ENCODE results near the gene CHMP2A. TPM values are rescaled to one million over a fixed set of nuclear protein-coding genes. Genes with fewer than 3 reads are reported as not detected.

Gene CHMP2A
- total and polyA plus RNA-seq, 2 of the 13 experiments (the other 11 are each of a cell fraction or from before 2014, with no cell fraction given): 49.7 to 55.0 TPM

GRCh38 chr19:58559275-58560006 lies 4.5 kb upstream of the CHMP2A start (continued):
- TF ChIP-seq ZNF280B (CRISPR knock-in tag; IDR thresholded peaks at IDR 0.05; ENCODE audit: borderline replicate concordance) (peak; percentile 96), PHF20 (CRISPR knock-in tag; IDR thresholded peaks at IDR 0.05) (peak; percentile 73), ZNF572 (CRISPR knock-in tag; IDR thresholded peaks at IDR 0.05) (peak; percentile 89; the same call in 1 of the 2 replicates), ZKSCAN8 (CRISPR knock-in tag; IDR thresholded peaks at IDR 0.05; ENCODE audit: borderline replicate concordance) (0 out of 2 replicates have a peak, but pooled peaks have one; percentile 22), ZFX (CRISPR knock-in tag; IDR thresholded peaks at IDR 0.05; ENCODE audit: low read depth) (peak; percentile 89), DPF2 (CRISPR knock-in tag; IDR thresholded peaks at IDR 0.05; ENCODE audit: borderline replicate concordance, low read depth) (no peak; the same call in 1 of the 2 replicates), ZNF30 (CRISPR knock-in tag; IDR thresholded peaks at IDR 0.05) (0 out of 2 replicates have a peak, but pooled peaks have one; percentile 17), ZSCAN30 (CRISPR knock-in tag; IDR thresholded peaks at IDR 0.05) (peak; percentile 66; the same call in 1 of the 2 replicates), BORCS8-MEF2B (CRISPR knock-in tag; IDR thresholded peaks at IDR 0.05) (peak; percentile 75; the same call in 1 of the 2 replicates), ZNF776 (CRISPR knock-in tag; IDR thresholded peaks at IDR 0.05) (0 out of 2 replicates have a peak, but pooled peaks have one; percentile 35), ZNF224 (CRISPR knock-in tag; IDR thresholded peaks at IDR 0.05) (peak; percentile 70; the same call in 1 of the 2 replicates), ZMYM4 (CRISPR knock-in tag; IDR thresholded peaks at IDR 0.05) (peak; percentile 67; the same call in 1 of the 2 replicates), MEIS1 (CRISPR knock-in tag; IDR thresholded peaks at IDR 0.05; ENCODE audit: borderline replicate concordance) (0 out of 2 replicates have a peak, but pooled peaks have one; percentile 65), ZBTB26 (CRISPR knock-in tag; IDR thresholded peaks at IDR 0.05; ENCODE audit: borderline replicate concordance) (peak; percentile 79), TFAP4 (IDR thresholded peaks at IDR 0.05; ENCODE audit: borderline replicate concordance, low read depth) (peak; percentile 15; the same call in 1 of the 2 replicates), PATZ1 (CRISPR knock-in tag; IDR thresholded peaks at IDR 0.05) (peak; percentile 78), ATF1 (CRISPR knock-in tag; IDR thresholded peaks at IDR 0.05) (peak; percentile 77), CBFB (CRISPR knock-in tag; IDR thresholded peaks at IDR 0.05) (peak; percentile 42; the same call in 1 of the 2 replicates), CREB1 (IDR thresholded peaks at IDR 0.05) (peak; percentile 22; the same call in 1 of the 2 replicates), CREB1 (CRISPR knock-in tag; IDR thresholded peaks at IDR 0.05) (peak; percentile 72), HCFC1 (IDR thresholded peaks at IDR 0.05; ENCODE audit: low read depth, low read length) (peak; percentile 50; the same call in 1 of the 2 replicates), CENPT (CRISPR knock-in tag; IDR thresholded peaks at IDR 0.05; ENCODE audit: low read depth) (no peak; the same call in 1 of the 2 replicates), POLR2G (IDR thresholded peaks at IDR 0.05; ENCODE audit: low read depth, low read length) (peak; percentile 84), ZNF331 (CRISPR knock-in tag; IDR thresholded peaks at IDR 0.05) (peak; percentile 71), NR1H2 (CRISPR knock-in tag; IDR thresholded peaks at IDR 0.05; ENCODE audit: borderline replicate concordance, low read depth) (no peak)
